GM23338 (cell line): Measurements from ENCODE around the gene NIPAL4. TPM values are rescaled to one million over a fixed set of nuclear protein-coding genes. Genes with fewer than 3 reads are reported as not detected.

Experiments
- ATAC-seq: fragments of 200-7000 bp; cut with Tn5 transposase; 3 replicates; pipeline ENCODE4 v1.9.1; 2020
- DNase-seq: peaks from one replicate; pipeline ENCODE4 v3.0.0-alpha.2; 2015; ENCODE audit warnings: low spot score
- H2AFZ ChIP-seq: fragments of 200-600 bp; sonication (generic); 2 replicates; pipeline ENCODE4 v1.8.0; 2016; ENCODE audit warnings: antibody characterized with exemption, mild to moderate bottlenecking, moderate library complexity
- H3F3A ChIP-seq: fragments of 200-600 bp; sonication (generic); replicated peaks from 2 replicates; pipeline ENCODE4 v1.8.0; 2017; ENCODE audit warnings: antibody characterized with exemption, mixed run types, low read depth
- H3K27ac ChIP-seq: fragments of 200-600 bp; sonication (generic); 2 replicates; pipeline ENCODE4 v1.6.1; 2016; ENCODE audit warnings: low read depth
- H3K27me3 ChIP-seq: fragments of 200-600 bp; sonication (generic); 2 replicates; pipeline ENCODE4 v1.8.0; 2016; ENCODE audit warnings: mild to moderate bottlenecking, mixed run types, moderate library complexity; ENCODE audit not compliant: insufficient read depth
- H3K36me3 ChIP-seq: fragments of 200-600 bp; sonication (generic); 2 replicates; pipeline ENCODE4 v1.8.0; 2016; ENCODE audit warnings: mild to moderate bottlenecking; ENCODE audit not compliant: insufficient read depth
- H3K4me1 ChIP-seq: fragments of 200-600 bp; sonication (generic); 2 replicates; pipeline ENCODE4 v1.8.0; 2016; ENCODE audit warnings: mild to moderate bottlenecking, moderate library complexity; ENCODE audit not compliant: insufficient read depth
- H3K4me2 ChIP-seq: fragments of 200-600 bp; sonication (generic); 2 replicates; pipeline ENCODE4 v1.7.1; 2017; ENCODE audit warnings: mixed run types
- H3K4me3 ChIP-seq: fragments of 200-600 bp; sonication (generic); 2 replicates; pipeline ENCODE4 v1.6.1; 2016; ENCODE audit warnings: mixed run types
- H3K79me2 ChIP-seq: fragments of 200-600 bp; sonication (generic); replicated peaks from 2 replicates; pipeline ENCODE4 v1.8.0; 2017; ENCODE audit warnings: mild to moderate bottlenecking; ENCODE audit not compliant: insufficient read depth
- H3K9me2 ChIP-seq: fragments of 200-600 bp; sonication (generic); 2 replicates; pipeline ENCODE4 v1.8.0; 2017; ENCODE audit not compliant: insufficient read depth
- H4K20me1 ChIP-seq: fragments of 200-600 bp; sonication (generic); replicated peaks from 2 replicates; pipeline ENCODE4 v1.8.0; 2017; ENCODE audit warnings: mild to moderate bottlenecking; ENCODE audit not compliant: insufficient read depth
- H3K27ac Mint-ChIP-seq: 2 replicates; pipeline ENCODE4 v1.8.0; 2020; ENCODE audit warnings: inconsistent platforms, mild to moderate bottlenecking, moderate library complexity, mixed read lengths
- H3K27me3 Mint-ChIP-seq: 3 replicates; pipeline ENCODE4 v1.8.0; 2022; ENCODE audit warnings: low read depth, mild to moderate bottlenecking, moderate library complexity, mixed read lengths, inconsistent platforms; ENCODE audit not compliant: insufficient read depth, poor library complexity
- H3K36me3 Mint-ChIP-seq: 3 replicates; pipeline ENCODE4 v1.8.0; 2021; ENCODE audit warnings: low read depth, mild to moderate bottlenecking, inconsistent platforms, moderate library complexity, mixed read lengths
- H3K4me1 Mint-ChIP-seq: 3 replicates; pipeline ENCODE4 v1.8.0; 2020; ENCODE audit warnings: mild to moderate bottlenecking, inconsistent platforms, mixed read lengths
- H3K4me3 Mint-ChIP-seq: 3 replicates; pipeline ENCODE4 v1.8.0; 2021; ENCODE audit warnings: moderate library complexity, mild to moderate bottlenecking, inconsistent platforms, mixed read lengths
- H3K9me3 Mint-ChIP-seq: 3 replicates; pipeline ENCODE4 v1.8.0; 2020; ENCODE audit warnings: moderate library complexity, mild to moderate bottlenecking, inconsistent platforms, mixed read lengths
- CREB1 ChIP-seq: fragments of 250-450 bp; sonication (Bioruptor Pico); IDR thresholded peaks from 2 replicates; pipeline ENCODE4 v1.5.0; 2020; ENCODE audit warnings: low read depth, mild to moderate bottlenecking, moderate library complexity
- EZH2 ChIP-seq: fragments of 200-600 bp; sonication (generic); IDR thresholded peaks from one replicate; pipeline ENCODE4 v1.8.0; 2017; ENCODE audit warnings: antibody characterized with exemption, mild to moderate bottlenecking, low read depth; ENCODE audit not compliant: unreplicated experiment
- JUNB ChIP-seq: IDR thresholded peaks from one replicate; pipeline ENCODE4 v1.6.1; 2016; ENCODE audit warnings: antibody characterized with exemption; ENCODE audit not compliant: unreplicated experiment
- NANOG ChIP-seq: IDR thresholded peaks from 2 replicates; pipeline ENCODE4 v1.6.1; 2016; ENCODE audit warnings: antibody characterized with exemption, borderline replicate concordance
- POLR2AphosphoS5 ChIP-seq: IDR thresholded peaks from 2 replicates; pipeline ENCODE4 v1.6.1; 2016; ENCODE audit warnings: antibody characterized with exemption, low read depth
- STAT1 ChIP-seq: IDR thresholded peaks from one replicate; pipeline ENCODE4 v1.6.1; 2016; ENCODE audit warnings: antibody characterized with exemption; ENCODE audit not compliant: unreplicated experiment
- polyA plus RNA-seq: library from polyadenylated mRNA; unstranded; fragments of >200 nt; fragmentation: Nextera tagmentation; extraction: Ambion mirVana; gene quantifications from 2 replicates; pipeline ENCODE4 v1.2.1, GENCODE V29; 2016
- total RNA-seq: library from RNA; depleted of rRNA; stranded (reverse); fragments of >200 nt; shearing (Covaris generic); gene quantifications from 2 replicates; pipeline ENCODE4 v1.2.3, GENCODE V29; 2014
- TF ChIP-seq, protein P1 (sequence below): fragments of 250-450 bp; sonication (Bioruptor Pico); IDR thresholded peaks from 2 replicates; pipeline ENCODE4 v1.5.0; 2020; ENCODE audit warnings: mild to moderate bottlenecking, moderate library complexity
- TF ChIP-seq, protein P2 (sequence below): IDR thresholded peaks from one replicate; pipeline ENCODE4 v1.6.1; 2018; ENCODE audit warnings: antibody characterized with exemption; ENCODE audit not compliant: unreplicated experiment
- TF ChIP-seq, protein P3 (sequence below): IDR thresholded peaks from 2 replicates; pipeline ENCODE4 v1.6.1; 2016; ENCODE audit warnings: antibody characterized with exemption

The NIPAL4 gene
- total and polyA plus RNA-seq, 2 experiments from 2014 or later = 0.21 TPM; not detected in 1

DNA sequence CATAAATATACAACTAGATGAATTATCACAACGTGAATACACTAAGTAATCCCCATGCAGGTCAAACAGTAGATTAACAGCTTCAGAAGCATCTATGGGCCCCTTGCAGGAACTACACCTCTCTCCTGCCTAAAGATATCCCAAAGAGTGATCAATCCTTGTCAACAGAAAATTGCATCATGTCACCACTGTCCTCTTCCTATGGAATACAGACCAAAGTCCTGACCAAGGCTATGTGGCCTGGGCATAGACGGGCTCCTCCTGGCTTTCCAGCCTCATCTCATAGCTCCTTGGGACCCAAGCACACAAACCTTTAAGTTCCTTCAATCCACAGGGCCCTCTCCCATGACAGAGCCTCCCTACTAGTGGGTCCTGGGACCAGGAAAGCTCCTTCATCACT is 25.3 kb downstream of the NIPAL4 start (continued):
- TF ChIP-seq, protein P1, sequence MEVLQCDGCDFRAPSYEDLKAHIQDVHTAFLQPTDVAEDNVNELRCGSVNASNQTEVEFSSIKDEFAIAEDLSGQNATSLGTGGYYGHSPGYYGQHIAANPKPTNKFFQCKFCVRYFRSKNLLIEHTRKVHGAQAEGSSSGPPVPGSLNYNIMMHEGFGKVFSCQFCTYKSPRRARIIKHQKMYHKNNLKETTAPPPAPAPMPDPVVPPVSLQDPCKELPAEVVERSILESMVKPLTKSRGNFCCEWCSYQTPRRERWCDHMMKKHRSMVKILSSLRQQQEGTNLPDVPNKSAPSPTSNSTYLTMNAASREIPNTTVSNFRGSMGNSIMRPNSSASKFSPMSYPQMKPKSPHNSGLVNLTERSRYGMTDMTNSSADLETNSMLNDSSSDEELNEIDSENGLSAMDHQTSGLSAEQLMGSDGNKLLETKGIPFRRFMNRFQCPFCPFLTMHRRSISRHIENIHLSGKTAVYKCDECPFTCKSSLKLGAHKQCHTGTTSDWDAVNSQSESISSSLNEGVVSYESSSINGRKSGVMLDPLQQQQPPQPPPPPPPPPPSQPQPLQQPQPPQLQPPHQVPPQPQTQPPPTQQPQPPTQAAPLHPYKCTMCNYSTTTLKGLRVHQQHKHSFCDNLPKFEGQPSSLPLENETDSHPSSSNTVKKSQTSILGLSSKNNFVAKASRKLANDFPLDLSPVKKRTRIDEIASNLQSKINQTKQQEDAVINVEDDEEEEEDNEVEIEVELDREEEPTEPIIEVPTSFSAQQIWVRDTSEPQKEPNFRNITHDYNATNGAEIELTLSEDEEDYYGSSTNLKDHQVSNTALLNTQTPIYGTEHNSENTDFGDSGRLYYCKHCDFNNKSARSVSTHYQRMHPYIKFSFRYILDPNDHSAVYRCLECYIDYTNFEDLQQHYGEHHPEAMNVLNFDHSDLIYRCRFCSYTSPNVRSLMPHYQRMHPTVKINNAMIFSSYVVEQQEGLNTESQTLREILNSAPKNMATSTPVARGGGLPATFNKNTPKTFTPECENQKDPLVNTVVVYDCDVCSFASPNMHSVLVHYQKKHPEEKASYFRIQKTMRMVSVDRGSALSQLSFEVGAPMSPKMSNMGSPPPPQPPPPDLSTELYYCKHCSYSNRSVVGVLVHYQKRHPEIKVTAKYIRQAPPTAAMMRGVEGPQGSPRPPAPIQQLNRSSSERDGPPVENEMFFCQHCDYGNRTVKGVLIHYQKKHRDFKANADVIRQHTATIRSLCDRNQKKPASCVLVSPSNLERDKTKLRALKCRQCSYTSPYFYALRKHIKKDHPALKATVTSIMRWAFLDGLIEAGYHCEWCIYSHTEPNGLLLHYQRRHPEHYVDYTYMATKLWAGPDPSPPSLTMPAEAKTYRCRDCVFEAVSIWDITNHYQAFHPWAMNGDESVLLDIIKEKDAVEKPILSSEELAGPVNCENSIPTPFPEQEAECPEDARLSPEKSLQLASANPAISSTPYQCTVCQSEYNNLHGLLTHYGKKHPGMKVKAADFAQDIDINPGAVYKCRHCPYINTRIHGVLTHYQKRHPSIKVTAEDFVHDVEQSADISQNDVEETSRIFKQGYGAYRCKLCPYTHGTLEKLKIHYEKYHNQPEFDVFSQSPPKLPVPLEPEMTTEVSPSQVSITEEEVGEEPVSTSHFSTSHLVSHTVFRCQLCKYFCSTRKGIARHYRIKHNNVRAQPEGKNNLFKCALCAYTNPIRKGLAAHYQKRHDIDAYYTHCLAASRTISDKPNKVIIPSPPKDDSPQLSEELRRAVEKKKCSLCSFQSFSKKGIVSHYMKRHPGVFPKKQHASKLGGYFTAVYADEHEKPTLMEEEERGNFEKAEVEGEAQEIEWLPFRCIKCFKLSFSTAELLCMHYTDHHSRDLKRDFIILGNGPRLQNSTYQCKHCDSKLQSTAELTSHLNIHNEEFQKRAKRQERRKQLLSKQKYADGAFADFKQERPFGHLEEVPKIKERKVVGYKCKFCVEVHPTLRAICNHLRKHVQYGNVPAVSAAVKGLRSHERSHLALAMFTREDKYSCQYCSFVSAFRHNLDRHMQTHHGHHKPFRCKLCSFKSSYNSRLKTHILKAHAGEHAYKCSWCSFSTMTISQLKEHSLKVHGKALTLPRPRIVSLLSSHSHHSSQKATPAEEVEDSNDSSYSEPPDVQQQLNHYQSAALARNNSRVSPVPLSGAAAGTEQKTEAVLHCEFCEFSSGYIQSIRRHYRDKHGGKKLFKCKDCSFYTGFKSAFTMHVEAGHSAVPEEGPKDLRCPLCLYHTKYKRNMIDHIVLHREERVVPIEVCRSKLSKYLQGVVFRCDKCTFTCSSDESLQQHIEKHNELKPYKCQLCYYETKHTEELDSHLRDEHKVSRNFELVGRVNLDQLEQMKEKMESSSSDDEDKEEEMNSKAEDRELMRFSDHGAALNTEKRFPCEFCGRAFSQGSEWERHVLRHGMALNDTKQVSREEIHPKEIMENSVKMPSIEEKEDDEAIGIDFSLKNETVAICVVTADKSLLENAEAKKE (CRISPR knock-in tag) = no peak

DNA sequence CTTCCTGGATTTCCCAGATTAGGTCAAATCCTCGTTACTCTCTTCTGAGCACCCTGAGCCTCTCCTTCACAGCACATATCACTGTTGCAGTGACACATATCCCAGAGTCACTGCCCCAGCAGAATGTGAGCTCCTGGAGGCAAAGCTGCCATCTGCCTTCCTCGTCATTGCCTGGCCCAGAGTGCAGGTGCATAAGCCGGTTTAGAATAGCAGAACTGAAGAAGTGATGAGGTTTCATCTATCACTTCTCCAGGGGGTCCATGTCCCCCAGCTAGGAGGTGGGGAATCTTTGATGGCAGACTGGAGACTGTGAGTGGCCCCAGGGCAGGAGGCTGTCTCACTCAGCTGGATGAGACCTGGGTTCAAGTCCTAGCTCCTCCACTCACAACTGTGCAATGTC is 25.8 kb downstream of the NIPAL4 start:
- Mint-ChIP-seq H3K27me3 (no peaks in the 10 kb centered on the region), H3K4me1 (no peaks in the 10 kb centered on the region), H3K4me3 (no peak overlapping the region), H3K36me3 (peaks cover 15% of the 10 kb centered on the region), H3K9me3 (no peaks in the 10 kb centered on the region), H3K27ac (peak overlapping the region; percentile 68)
- H4K20me1 ChIP-seq = no peaks in the 10 kb centered on the region
- H3K4me1 ChIP-seq = no peaks in the 10 kb centered on the region
- DNase-seq (no peak), ATAC-seq (no peak)
- H3K4me3 ChIP-seq = no peak overlapping the region
- H3K27ac ChIP-seq = no peak overlapping the region
- no peaks in the 10 kb centered on the region for H3K9me2 ChIP-seq
- H2AFZ ChIP-seq = no peak overlapping the region
- H3K36me3 ChIP-seq = no peaks in the 10 kb centered on the region
- no peaks in the 10 kb centered on the region for H3K79me2 ChIP-seq
- no peak overlapping the region for H3K4me2 ChIP-seq
- no peak for TF ChIP-seq EZH2
- no peaks in the 10 kb centered on the region for H3K27me3 ChIP-seq
- no peaks in the 10 kb centered on the region for H3F3A ChIP-seq

DNA sequence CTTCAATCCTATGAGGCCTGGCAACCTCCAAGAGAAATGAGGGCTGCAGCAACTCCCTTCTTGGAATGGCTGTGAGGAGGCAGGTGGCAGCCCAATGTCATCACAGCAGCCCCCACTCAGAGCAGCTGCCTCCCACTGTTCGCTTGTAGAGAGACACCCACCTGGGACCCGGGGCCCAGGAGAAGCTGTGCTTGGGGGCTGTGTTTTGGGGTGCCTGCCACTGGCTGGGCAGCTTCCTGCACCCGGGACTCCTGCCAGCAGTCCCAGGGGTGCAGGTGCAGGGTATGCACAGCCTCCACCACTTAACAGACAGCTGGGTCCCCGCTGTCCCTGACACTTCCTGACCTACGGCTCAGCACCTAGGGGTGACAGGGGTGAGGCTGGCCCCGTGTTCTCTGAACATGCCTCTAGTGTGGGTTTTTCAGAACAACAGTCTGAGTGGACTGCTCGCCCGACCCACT is 26.2 kb downstream of the NIPAL4 start:
- Histone ChIP-seq H3K36me3 (no peaks in the 10 kb centered on the region), H3K4me3 (no peak overlapping the region), H3K4me2 (no peak overlapping the region), H4K20me1 (no peaks in the 10 kb centered on the region), H3K79me2 (no peaks in the 10 kb centered on the region), H3K27ac (no peak overlapping the region), H3K4me1 (no peaks in the 10 kb centered on the region), H3F3A (no peaks in the 10 kb centered on the region), H2AFZ (no peak overlapping the region), H3K9me2 (no peaks in the 10 kb centered on the region), H3K27me3 (no peaks in the 10 kb centered on the region)
- peaks cover 15% of the 10 kb centered on the region for H3K36me3 Mint-ChIP-seq
- no peaks in the 10 kb centered on the region for H3K4me1 Mint-ChIP-seq
- H3K27ac Mint-ChIP-seq = no peak overlapping the region
- peaks cover under 1% of the 10 kb centered on the region for H3K27me3 Mint-ChIP-seq
- ATAC-seq (no peak), DNase-seq (no peak)
- no peaks in the 10 kb centered on the region for H3K9me3 Mint-ChIP-seq
- no peak overlapping the region for H3K4me3 Mint-ChIP-seq
- TF ChIP-seq CREB1 (CRISPR knock-in tag) (no peak), NANOG (no peak), POLR2AphosphoS5 (no peak), JUNB (no peak), STAT1 (no peak)
- TF ChIP-seq, protein P2, sequence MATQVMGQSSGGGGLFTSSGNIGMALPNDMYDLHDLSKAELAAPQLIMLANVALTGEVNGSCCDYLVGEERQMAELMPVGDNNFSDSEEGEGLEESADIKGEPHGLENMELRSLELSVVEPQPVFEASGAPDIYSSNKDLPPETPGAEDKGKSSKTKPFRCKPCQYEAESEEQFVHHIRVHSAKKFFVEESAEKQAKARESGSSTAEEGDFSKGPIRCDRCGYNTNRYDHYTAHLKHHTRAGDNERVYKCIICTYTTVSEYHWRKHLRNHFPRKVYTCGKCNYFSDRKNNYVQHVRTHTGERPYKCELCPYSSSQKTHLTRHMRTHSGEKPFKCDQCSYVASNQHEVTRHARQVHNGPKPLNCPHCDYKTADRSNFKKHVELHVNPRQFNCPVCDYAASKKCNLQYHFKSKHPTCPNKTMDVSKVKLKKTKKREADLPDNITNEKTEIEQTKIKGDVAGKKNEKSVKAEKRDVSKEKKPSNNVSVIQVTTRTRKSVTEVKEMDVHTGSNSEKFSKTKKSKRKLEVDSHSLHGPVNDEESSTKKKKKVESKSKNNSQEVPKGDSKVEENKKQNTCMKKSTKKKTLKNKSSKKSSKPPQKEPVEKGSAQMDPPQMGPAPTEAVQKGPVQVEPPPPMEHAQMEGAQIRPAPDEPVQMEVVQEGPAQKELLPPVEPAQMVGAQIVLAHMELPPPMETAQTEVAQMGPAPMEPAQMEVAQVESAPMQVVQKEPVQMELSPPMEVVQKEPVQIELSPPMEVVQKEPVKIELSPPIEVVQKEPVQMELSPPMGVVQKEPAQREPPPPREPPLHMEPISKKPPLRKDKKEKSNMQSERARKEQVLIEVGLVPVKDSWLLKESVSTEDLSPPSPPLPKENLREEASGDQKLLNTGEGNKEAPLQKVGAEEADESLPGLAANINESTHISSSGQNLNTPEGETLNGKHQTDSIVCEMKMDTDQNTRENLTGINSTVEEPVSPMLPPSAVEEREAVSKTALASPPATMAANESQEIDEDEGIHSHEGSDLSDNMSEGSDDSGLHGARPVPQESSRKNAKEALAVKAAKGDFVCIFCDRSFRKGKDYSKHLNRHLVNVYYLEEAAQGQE = no peak
- TF ChIP-seq, protein P3, sequence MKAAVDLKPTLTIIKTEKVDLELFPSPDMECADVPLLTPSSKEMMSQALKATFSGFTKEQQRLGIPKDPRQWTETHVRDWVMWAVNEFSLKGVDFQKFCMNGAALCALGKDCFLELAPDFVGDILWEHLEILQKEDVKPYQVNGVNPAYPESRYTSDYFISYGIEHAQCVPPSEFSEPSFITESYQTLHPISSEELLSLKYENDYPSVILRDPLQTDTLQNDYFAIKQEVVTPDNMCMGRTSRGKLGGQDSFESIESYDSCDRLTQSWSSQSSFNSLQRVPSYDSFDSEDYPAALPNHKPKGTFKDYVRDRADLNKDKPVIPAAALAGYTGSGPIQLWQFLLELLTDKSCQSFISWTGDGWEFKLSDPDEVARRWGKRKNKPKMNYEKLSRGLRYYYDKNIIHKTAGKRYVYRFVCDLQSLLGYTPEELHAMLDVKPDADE = no peak
